Measurements from ENCODE around the gene CHPT1.
A peak's percentile ranks its signal among the peaks of the same experiment; 100 is the strongest.

Gene CHPT1

GRCh38 chr12:101696251-101697196, 916 bp upstream of the CHPT1 start:
- no peak for TF ChIP-seq CTCF (IDR thresholded peaks at IDR 0.05)
- Mint-ChIP-seq H3K4me1 (peaks cover 38% of the 10 kb centered on the region), H3K27me3 (ENCODE audit: low read depth, poor library complexity) (peaks cover 21% of the 10 kb centered on the region), H3K4me3 (peak overlapping the region; percentile 91), H3K36me3 (ENCODE audit: low read depth) (no peaks in the 10 kb centered on the region), H3K27ac (peak overlapping the region; percentile 57), H3K9me3 (peaks cover 4% of the 10 kb centered on the region)
- DNase-seq = no peak

GRCh38 chr12:101697930-101698799, 725 bp downstream of the CHPT1 start:
- no peak for DNase-seq
- peaks cover 49% of the 10 kb centered on the region for H3K4me1 Mint-ChIP-seq

GRCh38 chr12:101698800-101699347, 1.4 kb downstream of the CHPT1 start:
- no peak for TF ChIP-seq CTCF (IDR thresholded peaks at IDR 0.05)
- Mint-ChIP-seq H3K4me1 (peaks cover 53% of the 10 kb centered on the region), H3K9me3 (peaks cover 4% of the 10 kb centered on the region), H3K4me3 (peak overlapping the region; percentile 93), H3K27me3 (ENCODE audit: low read depth, poor library complexity) (peaks cover 21% of the 10 kb centered on the region), H3K36me3 (ENCODE audit: low read depth) (no peaks in the 10 kb centered on the region), H3K27ac (no peak overlapping the region)
- no peak for DNase-seq

More at GRCh38 chr12:101697930-101698799, 725 bp downstream of the CHPT1 start:
- no peak for TF ChIP-seq CTCF (IDR thresholded peaks at IDR 0.05)
- peaks cover 4% of the 10 kb centered on the region for H3K9me3 Mint-ChIP-seq
- H3K27me3 Mint-ChIP-seq (ENCODE audit: low read depth, poor library complexity) = peaks cover 21% of the 10 kb centered on the region
- H3K36me3 Mint-ChIP-seq (ENCODE audit: low read depth) = no peaks in the 10 kb centered on the region
- peak overlapping the region; percentile 91 for H3K27ac Mint-ChIP-seq
- H3K4me3 Mint-ChIP-seq = peak overlapping the region; percentile 93

GRCh38 chr12:101700299-101700820, 2.9 kb downstream of the CHPT1 start:
- DNase-seq = no peak
- no peak for TF ChIP-seq CTCF (IDR thresholded peaks at IDR 0.05)
- Mint-ChIP-seq H3K27ac (no peak overlapping the region), H3K27me3 (ENCODE audit: low read depth, poor library complexity) (peaks cover 14% of the 10 kb centered on the region), H3K36me3 (ENCODE audit: low read depth) (no peaks in the 10 kb centered on the region), H3K4me3 (no peak overlapping the region), H3K4me1 (peaks cover 53% of the 10 kb centered on the region), H3K9me3 (no peaks in the 10 kb centered on the region)

- H3K9me3 Mint-ChIP-seq = no peaks in the 10 kb centered on the region
- DNase-seq = no peak
- no peak for TF ChIP-seq CTCF (IDR thresholded peaks at IDR 0.05)
- H3K27me3 Mint-ChIP-seq (ENCODE audit: low read depth, poor library complexity) = peaks cover under 1% of the 10 kb centered on the region
- no peak overlapping the region for H3K4me3 Mint-ChIP-seq
- H3K4me1 Mint-ChIP-seq = peaks cover 41% of the 10 kb centered on the region
- no peaks in the 10 kb centered on the region for H3K36me3 Mint-ChIP-seq (ENCODE audit: low read depth)
- H3K27ac Mint-ChIP-seq = no peak overlapping the region
Measured at GRCh38 chr12:101703487-101703886, 6.0 kb downstream of the CHPT1 start.
